BLaER1 (cell line): Measurements from ENCODE around the gene ZNF562.

ENCODE experiments used
- H3K27ac ChIP-seq: shearing (Covaris generic); formaldehyde crosslinking; 2 replicates; pipeline ENCODE4 v1.8.1; 2022
- H3K27me3 ChIP-seq: shearing (Covaris generic); formaldehyde crosslinking; 2 replicates; pipeline ENCODE4 v1.8.1; 2022
- H3K36me3 ChIP-seq: shearing (Covaris generic); formaldehyde crosslinking; 2 replicates; pipeline ENCODE4 v1.8.1; 2022
- H3K4me1 ChIP-seq: shearing (Covaris generic); formaldehyde crosslinking; 2 replicates; pipeline ENCODE4 v1.8.1; 2022
- H3K4me2 ChIP-seq: shearing (Covaris generic); formaldehyde crosslinking; 2 replicates; pipeline ENCODE4 v1.8.1; 2022
- H3K4me3 ChIP-seq: shearing (Covaris generic); formaldehyde crosslinking; 2 replicates; pipeline ENCODE4 v1.8.1; 2022
- H3K9ac ChIP-seq: shearing (Covaris generic); formaldehyde crosslinking; 2 replicates; pipeline ENCODE4 v1.8.1; 2022
- H3K9me3 ChIP-seq: shearing (Covaris generic); formaldehyde crosslinking; 2 replicates; pipeline ENCODE4 v1.8.1; 2022
- H4K20me1 ChIP-seq: shearing (Covaris generic); formaldehyde crosslinking; 2 replicates; pipeline ENCODE4 v1.8.1; 2022
- Cebpa-rat ChIP-seq: shearing (Covaris generic); IDR thresholded peaks from 2 replicates; pipeline ENCODE4 v1.8.1; 2022

The ZNF562 gene

GRCh38 chr19:9608912-9609311 lies 66.0 kb downstream of the ZNF562 start:
- Histone ChIP-seq H3K4me3 (0 out of 2 replicates have a peak overlapping the region, but pooled peaks have one; percentile 1), H3K9me3 (peaks cover 61% of the 10 kb centered on the region), H3K36me3 (peaks cover 64% of the 10 kb centered on the region), H3K4me2 (no peak overlapping the region), H3K27me3 (no peaks in the 10 kb centered on the region), H3K9ac (no peak overlapping the region), H4K20me1 (no peaks in the 10 kb centered on the region), H3K4me1 (no peaks in the 10 kb centered on the region), H3K27ac (no peak overlapping the region)
- no peak for TF ChIP-seq Cebpa-rat

GRCh38 chr19:9597027-9597426 lies 77.9 kb downstream of the ZNF562 start:
- no peak for TF ChIP-seq Cebpa-rat
- H4K20me1 ChIP-seq, result no peaks in the 10 kb centered on the region
- H3K27ac ChIP-seq, result no peak overlapping the region
- no peaks in the 10 kb centered on the region for H3K4me1 ChIP-seq
- no peak overlapping the region for H3K4me3 ChIP-seq
- H3K36me3 ChIP-seq, result no peaks in the 10 kb centered on the region
- H3K4me2 ChIP-seq, result no peak overlapping the region
- no peaks in the 10 kb centered on the region for H3K27me3 ChIP-seq
- H3K9ac ChIP-seq, result no peak overlapping the region
- H3K9me3 ChIP-seq, result peaks cover 43% of the 10 kb centered on the region
